WERI-Rb-1 (cell line): ENCODE data around the gene OR14K1.
"Not testable (repeated sequence)": the region's sequence is repeated elsewhere in the genome, so short reads cannot be mapped to it uniquely, and the experiment has no call there.

Experiments used
- DNase-seq: peaks from one replicate; pipeline ENCODE4 v3.0.0-alpha.2; 2020
- H3K27ac ChIP-seq: fragments of 250-450 bp; sonication (Bioruptor Pico); 2 replicates; pipeline ENCODE4 v1.5.1; 2020; ENCODE audit warnings: mild to moderate bottlenecking, moderate library complexity
- H3K27me3 ChIP-seq: fragments of 250-450 bp; sonication (Bioruptor Pico); 2 replicates; pipeline ENCODE4 v1.5.1; 2021; ENCODE audit warnings: mild to moderate bottlenecking, low read depth, moderate library complexity; ENCODE audit not compliant: insufficient read depth, severe bottlenecking
- H3K36me3 ChIP-seq: fragments of 250-450 bp; sonication (Bioruptor Pico); 2 replicates; pipeline ENCODE4 v1.5.1; 2020; ENCODE audit warnings: mild to moderate bottlenecking, moderate library complexity
- H3K4me3 ChIP-seq: 2 replicates; pipeline ENCODE4 v1.5.1; 2011; ENCODE audit warnings: low read depth, mild to moderate bottlenecking, control low read depth, low read length
- H3K9me3 ChIP-seq: fragments of 250-450 bp; sonication (Bioruptor Pico); 2 replicates; pipeline ENCODE4 v1.5.1; 2021; ENCODE audit warnings: mild to moderate bottlenecking, moderate library complexity; ENCODE audit not compliant: severe bottlenecking
- CTCF ChIP-seq: IDR thresholded peaks from 2 replicates; pipeline ENCODE4 v1.5.1; 2011; ENCODE audit warnings: low read depth, mild to moderate bottlenecking, control low read depth, inconsistent platforms, low read length

The OR14K1 gene

GRCh38 chr1:247738315-247738714 lies at the start of gene OR14K1:
Gene OR14K1 (plus strand): TSS chr1:247738615. CDS start chr1:247738615, 0 bp downstream.
- H3K4me3 ChIP-seq: no peak within 1 kb of the TSS
- TF ChIP-seq CTCF: no peak
- H3K27ac ChIP-seq: no peak within 1 kb of the TSS
- H3K9me3 ChIP-seq: no peaks in the 10 kb centered on the region
- no peak for DNase-seq
- no peaks in the 10 kb centered on the region for H3K36me3 ChIP-seq
- peaks cover 31% of the 10 kb centered on the region for H3K27me3 ChIP-seq

GRCh38 chr1:247701338-247701737 lies 37.1 kb upstream of the OR14K1 start:
- DNase-seq: no peak
- Histone ChIP-seq H3K27me3 (peaks cover 14% of the 10 kb centered on the region), H3K36me3 (no peaks in the 10 kb centered on the region), H3K27ac (no peak overlapping the region), H3K4me3 (no peak overlapping the region), H3K9me3 (peaks cover 3% of the 10 kb centered on the region)
- no peak for TF ChIP-seq CTCF

GRCh38 chr1:247710681-247711080 lies 27.7 kb upstream of the OR14K1 start:
- not testable (repeated sequence) for DNase-seq, H3K36me3 ChIP-seq, H3K4me3 ChIP-seq, H3K27ac ChIP-seq, H3K9me3 ChIP-seq
- H3K27me3 ChIP-seq: peaks cover 30% of the 10 kb centered on the region

- Histone ChIP-seq H3K36me3 (no peaks in the 10 kb centered on the region), H3K27me3 (peaks cover 28% of the 10 kb centered on the region), H3K9me3 (peaks cover 2% of the 10 kb centered on the region), H3K27ac (no peak overlapping the region), H3K4me3 (no peak overlapping the region)
- DNase-seq: no peak
- TF ChIP-seq CTCF: no peak
These were observed 24.7 kb upstream of the OR14K1 start for GRCh38 chr1:247713753-247714152.

- Histone ChIP-seq H3K27me3 (peaks cover 14% of the 10 kb centered on the region), H3K4me3 (no peak within 1 kb of the TSS), H3K27ac (no peak within 1 kb of the TSS), H3K9me3 (no peaks in the 10 kb centered on the region), H3K36me3 (no peaks in the 10 kb centered on the region)
- TF ChIP-seq CTCF: no peak
- DNase-seq: no peak
These were observed 21.9 kb upstream of the OR14K1 start, which contains the start of gene OR6F1 for GRCh38 chr1:247716546-247716945. Gene OR6F1 (minus strand): TSS chr1:247716646. CDS start chr1:247712755, 3,891 bp downstream.

- Histone ChIP-seq H3K4me3 (no peak overlapping the region), H3K27ac (no peak overlapping the region), H3K9me3 (no peaks in the 10 kb centered on the region), H3K27me3 (no peaks in the 10 kb centered on the region), H3K36me3 (no peaks in the 10 kb centered on the region)
- TF ChIP-seq CTCF: no peak
- no peak for DNase-seq
These were observed 17.2 kb upstream of the OR14K1 start for GRCh38 chr1:247721222-247721621.
